PFSK-1 (cell line): ENCODE measurements around the gene ZNF285.

ENCODE experiments used
- FOXP2 ChIP-seq: optimal IDR thresholded peaks from 2 replicates; pipeline ENCODE3; 2011; ENCODE audit warnings: borderline replicate concordance, control low read depth, inconsistent platforms; ENCODE audit not compliant: insufficient read depth; ENCODE audit errors: extremely low read length, extremely low read depth
- POLR2AphosphoS5 ChIP-seq: IDR thresholded peaks from 2 replicates; pipeline ENCODE4 v1.6.1; 2012; ENCODE audit warnings: low read depth, mild to moderate bottlenecking, control low read depth, low read length, moderate library complexity
- REST ChIP-seq, 2 experiments: IDR thresholded peaks; 2 replicates each; pipeline versions ENCODE4 v1.6.1 to v1.8.0; 2011 to 2012; ENCODE audit warnings: low read depth in 2 of 2, low read length in 2 of 2, control low read depth in 1 of 2, inconsistent platforms in 1 of 2, mild to moderate bottlenecking in 1 of 2, moderate library complexity in 1 of 2; ENCODE audit not compliant: insufficient read depth in 1 of 2
- SIN3A ChIP-seq: IDR thresholded peaks from 2 replicates; pipeline ENCODE4 v1.6.1; 2012; ENCODE audit warnings: mild to moderate bottlenecking, low read length, moderate library complexity, borderline replicate concordance; ENCODE audit not compliant: insufficient read depth
- TAF1 ChIP-seq: IDR thresholded peaks from 2 replicates; pipeline ENCODE4 v1.6.1; 2012; ENCODE audit warnings: low read length, control low read depth, borderline replicate concordance; ENCODE audit not compliant: insufficient read depth

The ZNF285 gene

GRCh38 chr19:44430956-44431355 is 29.5 kb upstream of the ZNF285 start:
- TF ChIP-seq TAF1: no peak

DNA sequence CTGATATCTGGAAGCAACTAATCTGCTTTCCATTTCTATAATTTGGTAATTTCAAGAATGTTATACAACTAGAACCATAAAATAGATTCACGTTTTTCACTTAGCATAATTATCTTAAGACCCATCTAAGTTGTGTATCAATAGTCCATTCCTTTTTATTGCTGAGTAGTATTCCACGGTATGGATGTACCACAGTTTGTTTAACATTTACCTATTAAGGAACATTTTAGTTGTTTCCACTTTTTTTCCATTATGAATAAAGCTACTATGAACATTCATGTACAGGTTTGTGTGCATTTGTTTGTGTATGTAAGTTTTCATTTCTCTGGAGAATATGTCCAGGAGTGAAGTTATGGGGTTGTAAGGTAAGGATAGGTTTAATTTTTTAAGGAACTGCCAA is 26.6 kb downstream of the ZNF285 start:
- TF ChIP-seq FOXP2 (no peak), SIN3A (no peak), POLR2AphosphoS5 (no peak), TAF1 (no peak), REST (IDR thresholded peaks at IDR 0.05; ENCODE audit: insufficient read depth in 1 of 2, low read depth in 2 of 2, low read length in 2 of 2) (no peak)

GRCh38 chr19:44371815-44372480 is 29.5 kb downstream of the ZNF285 start:
- TF ChIP-seq TAF1 (no peak), FOXP2 (no peak), POLR2AphosphoS5 (no peak), SIN3A (no peak), REST (IDR thresholded peaks at IDR 0.05; ENCODE audit: insufficient read depth in 1 of 2, low read depth in 2 of 2, low read length in 2 of 2) (no peak)

DNA sequence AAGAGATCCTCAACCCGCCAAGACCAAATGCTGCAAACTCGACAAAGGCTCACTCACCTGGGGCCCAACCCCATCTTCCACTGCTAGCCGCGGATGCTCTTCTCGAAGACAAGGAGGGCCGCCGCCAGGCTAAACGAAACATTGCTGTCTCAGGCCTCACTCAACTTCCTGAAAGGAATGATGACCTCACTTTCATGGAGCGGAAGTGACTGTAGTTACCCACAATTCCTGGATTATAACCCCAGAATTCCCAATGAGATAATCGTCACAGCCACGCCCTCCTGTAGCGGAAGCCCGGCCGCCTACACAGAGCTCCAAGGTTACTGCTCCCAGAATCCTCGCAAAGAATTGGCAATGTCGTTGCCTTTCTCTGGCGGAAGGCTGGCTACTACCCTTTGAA is 34.4 kb downstream of the ZNF285 start:
- TF ChIP-seq TAF1 (no peak), POLR2AphosphoS5 (no peak), SIN3A (no peak), REST (IDR thresholded peaks at IDR 0.05; ENCODE audit: insufficient read depth in 1 of 2, low read depth in 2 of 2, low read length in 2 of 2) (no peak), FOXP2 (no peak)

- peak; percentile 75; the same call in 1 of the 2 replicates for TF ChIP-seq TAF1
- TF ChIP-seq SIN3A: no peak
- peak; percentile 74 for TF ChIP-seq POLR2AphosphoS5
- TF ChIP-seq REST (IDR thresholded peaks at IDR 0.05; ENCODE audit: insufficient read depth in 1 of 2, low read depth in 2 of 2, low read length in 2 of 2): peak in 1 of 2 experiments; percentile 4; a peak in 1 of 4 replicates
- no peak for TF ChIP-seq FOXP2
Observed at GRCh38 chr19:44356383-44357111, 44.9 kb downstream of the ZNF285 start, which contains the start of gene ZNF112. ZNF112 (minus strand) TSS chr19:44356680; CDS start chr19:44340539, 16,141 bp downstream.
